GM19397 (cell line): ENCODE results near the gene BTNL8.

ENCODE experiments used
- ATAC-seq: cut with Tn5 transposase; IDR thresholded peaks from one replicate; pipeline ENCODE4 v1.9.1; 2021; ENCODE audit warnings: mild to moderate bottlenecking, moderate library complexity; ENCODE audit not compliant: unreplicated experiment

The BTNL8 gene

GRCh38 chr5:180959661-180960060, 60.7 kb downstream of the BTNL8 start:
- no peak for ATAC-seq

- ATAC-seq = no peak
Observed at GRCh38 chr5:180960209-180960608, 61.2 kb downstream of the BTNL8 start.

GRCh38 chr5:180969406-180969805, 70.4 kb downstream of the BTNL8 start:
- ATAC-seq = no peak

- ATAC-seq = no peak
Observed at GRCh38 chr5:180970336-180970735, 71.4 kb downstream of the BTNL8 start.

- no peak for ATAC-seq
Observed at GRCh38 chr5:180970875-180971274, 71.9 kb downstream of the BTNL8 start.

GRCh38 chr5:180974612-180975315, 75.8 kb downstream of the BTNL8 start:
- peak; percentile 11 for ATAC-seq

GRCh38 chr5:180975338-180975737, 76.4 kb downstream of the BTNL8 start:
- peak; percentile 83 for ATAC-seq

GRCh38 chr5:180976518-180976917, 77.6 kb downstream of the BTNL8 start:
- ATAC-seq = no peak

GRCh38 chr5:180977852-180978251, 78.9 kb downstream of the BTNL8 start:
- ATAC-seq = no peak

GRCh38 chr5:180982008-180982741, 83.2 kb downstream of the BTNL8 start:
- ATAC-seq = no peak

- no peak for ATAC-seq
Observed at GRCh38 chr5:180988016-180988415, 89.1 kb downstream of the BTNL8 start.

- no peak for ATAC-seq
Observed at GRCh38 chr5:180988592-180988991, 89.6 kb downstream of the BTNL8 start, which contains the start of gene BTNL3. Gene BTNL3, plus strand, starts transcription at chr5:180988846. Its CDS starts 183 bp downstream, at chr5:180989029.

- ATAC-seq = no peak
Observed at GRCh38 chr5:180990086-180990881, 91.3 kb downstream of the BTNL8 start.

- ATAC-seq = no peak
Observed at GRCh38 chr5:180990882-180991242, 91.9 kb downstream of the BTNL8 start.
